ENCODE data around the gene PRXL2C.

Gene PRXL2C

DNA sequence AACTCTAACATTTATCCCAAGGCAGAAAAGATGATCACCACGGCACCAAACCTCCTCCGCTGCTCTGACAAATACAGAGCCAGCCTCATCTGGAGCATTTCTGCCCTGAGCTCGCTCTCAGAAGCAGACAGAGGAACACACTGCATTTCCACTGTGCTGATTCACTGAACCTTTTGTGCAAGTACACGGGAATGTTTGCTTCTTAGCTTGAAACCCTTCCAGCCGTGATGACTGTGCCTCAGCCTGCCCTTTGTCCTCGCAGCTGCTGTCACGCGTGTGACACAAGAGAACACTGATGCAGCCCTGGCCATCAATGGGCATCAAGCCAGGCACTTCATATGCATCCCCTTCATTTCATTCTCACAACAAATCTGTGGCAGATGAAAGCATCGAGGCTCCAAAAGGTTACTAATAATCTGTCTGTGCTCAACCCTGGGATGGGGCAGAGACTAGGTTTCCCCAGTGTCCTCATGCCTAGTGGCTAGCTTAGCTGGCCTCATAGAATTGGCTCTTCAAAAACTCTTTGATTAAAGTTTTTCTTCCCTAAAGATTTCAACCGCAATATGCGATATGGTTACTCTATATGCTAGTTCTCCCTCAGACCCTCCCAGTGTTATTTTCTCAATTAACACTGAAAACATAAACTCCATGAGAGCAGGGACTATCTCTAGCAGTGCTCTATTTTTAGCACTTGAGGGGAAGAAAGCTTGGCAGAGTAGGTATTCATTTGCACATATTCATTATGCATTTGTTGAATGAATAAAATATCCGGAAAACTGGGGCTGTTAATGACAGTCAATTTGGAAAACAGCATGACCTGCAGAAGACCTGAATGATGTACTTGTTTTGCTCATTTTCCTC lies 42.8 kb downstream of the PRXL2C start:
- DNase-seq: no peak

DNA sequence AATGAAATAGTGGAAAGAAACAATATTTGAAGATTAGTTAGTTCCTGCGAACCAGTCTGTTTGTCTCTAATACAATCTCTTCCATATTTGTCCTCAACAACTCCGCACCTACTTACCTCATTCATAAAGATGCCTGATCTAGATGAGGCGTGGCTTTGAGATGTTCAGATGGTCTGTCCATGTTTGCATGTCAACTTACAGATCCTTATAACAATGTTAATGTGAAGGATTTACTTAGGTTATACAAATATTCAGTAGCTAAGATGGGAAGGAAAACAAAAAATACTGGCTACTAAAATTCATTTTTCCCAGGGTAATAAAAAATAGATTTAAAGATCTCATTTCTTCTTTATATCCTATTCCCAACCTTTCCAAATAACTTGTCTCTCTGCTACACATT lies 43.8 kb downstream of the PRXL2C start:
- no peak for DNase-seq

GRCh38 chr9:96609732-96610131 lies 45.4 kb downstream of the PRXL2C start:
- no peak for DNase-seq

- DNase-seq: no peak
These were observed 47.1 kb downstream of the PRXL2C start for GRCh38 chr9:96607971-96608370.

GRCh38 chr9:96605328-96605727 lies 49.8 kb downstream of the PRXL2C start:
- DNase-seq: no peak

DNA sequence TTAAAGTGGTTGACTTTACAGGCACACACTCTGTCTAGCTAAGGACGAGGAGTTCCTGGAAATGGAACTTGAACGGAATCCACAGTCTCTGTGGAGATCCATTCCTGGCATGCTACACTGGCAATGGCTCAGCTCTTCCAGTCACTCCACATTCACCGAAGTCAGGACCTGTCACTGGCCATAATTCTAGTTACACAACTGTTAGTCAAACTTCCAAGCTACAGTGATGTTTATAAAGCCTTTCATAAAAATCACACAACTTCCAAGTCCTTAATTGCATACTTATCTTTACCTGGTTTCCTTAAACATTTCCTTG lies 51.2 kb downstream of the PRXL2C start:
- no peak for DNase-seq

- no peak for DNase-seq
These were observed 51.7 kb downstream of the PRXL2C start for GRCh38 chr9:96603305-96604003.

GRCh38 chr9:96599298-96599697 lies 55.8 kb downstream of the PRXL2C start:
- no peak for DNase-seq

DNA sequence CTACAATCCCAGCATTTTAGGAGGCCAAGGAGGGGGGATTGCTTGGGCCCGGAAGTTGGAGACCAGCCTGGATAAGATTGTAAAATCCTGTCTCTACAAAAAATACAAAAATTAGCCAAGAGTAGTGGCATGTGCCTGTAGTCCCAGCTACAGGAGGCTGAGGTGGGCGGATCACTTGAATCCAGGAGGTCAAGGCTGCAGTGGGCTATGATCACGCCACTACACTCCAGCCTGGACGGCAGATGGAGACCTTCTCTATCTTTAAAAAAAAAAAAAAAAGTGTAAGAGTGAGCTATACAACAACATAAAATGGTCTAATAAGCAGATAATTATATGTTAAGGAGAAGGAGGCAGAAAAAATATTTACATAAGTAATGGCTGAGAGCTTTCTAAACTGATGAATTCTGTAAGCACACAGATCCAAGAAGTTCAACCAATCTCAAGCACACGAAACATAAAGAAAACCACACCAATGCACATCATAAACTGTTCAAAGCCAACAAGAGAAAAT lies 58.5 kb downstream of the PRXL2C start:
- no peak for DNase-seq
